Measurements from ENCODE around the gene ATM. TPM values are rescaled to one million over a fixed set of nuclear protein-coding genes. Genes with fewer than 3 reads are reported as not detected.

The ATM gene
- total RNA-seq, 1 donor from 2014 or later, result 72.1 TPM

- TF ChIP-seq, protein P1, sequence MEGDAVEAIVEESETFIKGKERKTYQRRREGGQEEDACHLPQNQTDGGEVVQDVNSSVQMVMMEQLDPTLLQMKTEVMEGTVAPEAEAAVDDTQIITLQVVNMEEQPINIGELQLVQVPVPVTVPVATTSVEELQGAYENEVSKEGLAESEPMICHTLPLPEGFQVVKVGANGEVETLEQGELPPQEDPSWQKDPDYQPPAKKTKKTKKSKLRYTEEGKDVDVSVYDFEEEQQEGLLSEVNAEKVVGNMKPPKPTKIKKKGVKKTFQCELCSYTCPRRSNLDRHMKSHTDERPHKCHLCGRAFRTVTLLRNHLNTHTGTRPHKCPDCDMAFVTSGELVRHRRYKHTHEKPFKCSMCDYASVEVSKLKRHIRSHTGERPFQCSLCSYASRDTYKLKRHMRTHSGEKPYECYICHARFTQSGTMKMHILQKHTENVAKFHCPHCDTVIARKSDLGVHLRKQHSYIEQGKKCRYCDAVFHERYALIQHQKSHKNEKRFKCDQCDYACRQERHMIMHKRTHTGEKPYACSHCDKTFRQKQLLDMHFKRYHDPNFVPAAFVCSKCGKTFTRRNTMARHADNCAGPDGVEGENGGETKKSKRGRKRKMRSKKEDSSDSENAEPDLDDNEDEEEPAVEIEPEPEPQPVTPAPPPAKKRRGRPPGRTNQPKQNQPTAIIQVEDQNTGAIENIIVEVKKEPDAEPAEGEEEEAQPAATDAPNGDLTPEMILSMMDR (IDR thresholded peaks at IDR 0.05), result no peak
- H3K9me3 Mint-ChIP-seq (ENCODE audit: unreplicated experiment), result no peaks in the 10 kb centered on the region
- H3K4me1 Mint-ChIP-seq (ENCODE audit: unreplicated experiment), result peaks cover 8% of the 10 kb centered on the region
- H3K4me3 Mint-ChIP-seq (ENCODE audit: unreplicated experiment), result no peak overlapping the region
- DNase-seq (ENCODE audit: extremely low spot score, unreplicated experiment), result no peak
- H3K36me3 Mint-ChIP-seq (ENCODE audit: unreplicated experiment), result peaks cover 20% of the 10 kb centered on the region
- no peaks in the 10 kb centered on the region for H3K27me3 Mint-ChIP-seq (ENCODE audit: unreplicated experiment)
- no peak overlapping the region for H3K27ac Mint-ChIP-seq (ENCODE audit: unreplicated experiment)
Observed at GRCh38 chr11:108226036-108226435, 3.2 kb downstream of the ATM start.

GRCh38 chr11:108228251-108228650 lies 5.4 kb downstream of the ATM start:
- Mint-ChIP-seq H3K36me3 (ENCODE audit: unreplicated experiment) (peaks cover 29% of the 10 kb centered on the region), H3K4me3 (ENCODE audit: unreplicated experiment) (no peak overlapping the region), H3K27ac (ENCODE audit: unreplicated experiment) (no peak overlapping the region)

GRCh38 chr11:108233277-108233945 lies 10.5 kb downstream of the ATM start:
- no peak overlapping the region for H3K4me3 Mint-ChIP-seq (ENCODE audit: unreplicated experiment)
- no peaks in the 10 kb centered on the region for H3K27me3 Mint-ChIP-seq (ENCODE audit: unreplicated experiment)
- H3K9me3 Mint-ChIP-seq (ENCODE audit: unreplicated experiment), result no peaks in the 10 kb centered on the region
- H3K36me3 Mint-ChIP-seq (ENCODE audit: unreplicated experiment), result peaks cover 48% of the 10 kb centered on the region
- H3K27ac Mint-ChIP-seq (ENCODE audit: unreplicated experiment), result no peak overlapping the region
- H3K4me1 Mint-ChIP-seq (ENCODE audit: unreplicated experiment), result no peaks in the 10 kb centered on the region
- no peak for DNase-seq (ENCODE audit: extremely low spot score, unreplicated experiment)
- TF ChIP-seq, protein P1 (IDR thresholded peaks at IDR 0.05), result no peak

More at GRCh38 chr11:108228251-108228650, 5.4 kb downstream of the ATM start:
- Mint-ChIP-seq H3K4me1 (ENCODE audit: unreplicated experiment) (peaks cover 6% of the 10 kb centered on the region), H3K27me3 (ENCODE audit: unreplicated experiment) (no peaks in the 10 kb centered on the region), H3K9me3 (ENCODE audit: unreplicated experiment) (no peaks in the 10 kb centered on the region)
- no peak for DNase-seq (ENCODE audit: extremely low spot score, unreplicated experiment)
- TF ChIP-seq, protein P1 (IDR thresholded peaks at IDR 0.05), result no peak

DNA sequence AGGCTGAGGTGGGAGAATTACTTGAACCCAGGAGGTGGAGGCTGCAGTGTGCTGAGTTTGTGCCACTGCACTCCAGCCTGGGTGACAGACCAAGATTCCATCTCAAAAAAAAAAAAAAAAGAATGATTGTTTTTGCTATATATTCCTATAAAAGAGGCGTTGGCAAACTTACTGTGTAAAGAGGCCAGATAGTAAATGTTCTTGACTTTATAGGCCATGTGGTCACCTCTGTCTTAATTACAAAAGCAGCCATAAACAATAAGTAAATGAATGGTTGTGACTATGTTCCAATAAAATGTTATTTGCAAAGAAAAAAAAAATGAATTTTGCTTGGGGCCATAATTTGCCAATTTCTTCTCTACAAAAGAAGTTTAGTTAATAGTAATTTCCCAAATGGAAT lies 12.3 kb downstream of the ATM start:
- Mint-ChIP-seq H3K27ac (ENCODE audit: unreplicated experiment) (no peak overlapping the region), H3K36me3 (ENCODE audit: unreplicated experiment) (peaks cover 41% of the 10 kb centered on the region), H3K27me3 (ENCODE audit: unreplicated experiment) (no peaks in the 10 kb centered on the region), H3K4me1 (ENCODE audit: unreplicated experiment) (no peaks in the 10 kb centered on the region), H3K9me3 (ENCODE audit: unreplicated experiment) (no peaks in the 10 kb centered on the region), H3K4me3 (ENCODE audit: unreplicated experiment) (no peak overlapping the region)
- TF ChIP-seq, protein P1 (IDR thresholded peaks at IDR 0.05), result no peak
- no peak for DNase-seq (ENCODE audit: extremely low spot score, unreplicated experiment)

- TF ChIP-seq, protein P1 (IDR thresholded peaks at IDR 0.05), result no peak
- Mint-ChIP-seq H3K36me3 (ENCODE audit: unreplicated experiment) (peaks cover 40% of the 10 kb centered on the region), H3K4me3 (ENCODE audit: unreplicated experiment) (no peak overlapping the region), H3K9me3 (ENCODE audit: unreplicated experiment) (no peaks in the 10 kb centered on the region), H3K27ac (ENCODE audit: unreplicated experiment) (no peak overlapping the region), H3K4me1 (ENCODE audit: unreplicated experiment) (no peaks in the 10 kb centered on the region), H3K27me3 (ENCODE audit: unreplicated experiment) (no peaks in the 10 kb centered on the region)
- no peak for DNase-seq (ENCODE audit: extremely low spot score, unreplicated experiment)
Observed at GRCh38 chr11:108235633-108236032, 12.8 kb downstream of the ATM start.
